ENCODE data around the gene KCNRG.

Gene KCNRG

DNA sequence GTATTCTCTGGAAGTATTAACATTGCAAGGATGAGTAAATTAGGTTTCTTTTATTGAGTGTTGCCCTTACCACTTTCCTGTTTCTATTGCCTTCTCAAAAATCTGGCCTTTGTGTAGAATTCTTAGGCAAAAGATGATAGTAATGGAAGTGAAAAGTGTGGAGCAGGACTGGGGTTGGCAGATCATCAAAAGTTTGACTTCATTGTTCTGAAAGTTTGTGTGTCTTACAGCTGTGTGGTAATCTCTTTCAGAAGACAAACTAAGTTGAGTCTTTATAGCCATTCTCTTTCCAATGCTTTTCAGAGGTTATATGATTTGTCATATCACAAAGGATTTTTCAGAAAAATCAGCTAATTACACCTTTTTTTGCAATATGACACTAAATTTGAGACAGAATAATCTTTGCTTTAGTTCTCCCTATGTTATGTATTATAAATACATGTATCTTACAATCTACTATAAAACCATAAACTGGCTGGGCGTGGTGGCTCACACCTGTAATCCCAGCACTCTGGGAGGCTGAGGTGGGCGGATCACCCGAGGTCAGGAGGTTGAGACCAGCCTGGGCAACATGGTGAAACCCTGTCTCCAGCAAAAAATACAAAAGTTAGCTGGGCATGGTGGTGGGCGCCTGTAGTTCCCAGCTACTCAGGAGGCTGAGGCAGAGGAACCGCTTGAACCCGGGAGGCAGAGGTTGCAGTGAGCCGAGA lies 8.7 kb upstream of the KCNRG start:
- H3K4me3 ChIP-seq (ENCODE audit: control insufficient read depth, low read depth, low read length) = no peak overlapping the region
- DNase-seq (ENCODE audit: low read depth) = no peak
- TF ChIP-seq, protein P1, sequence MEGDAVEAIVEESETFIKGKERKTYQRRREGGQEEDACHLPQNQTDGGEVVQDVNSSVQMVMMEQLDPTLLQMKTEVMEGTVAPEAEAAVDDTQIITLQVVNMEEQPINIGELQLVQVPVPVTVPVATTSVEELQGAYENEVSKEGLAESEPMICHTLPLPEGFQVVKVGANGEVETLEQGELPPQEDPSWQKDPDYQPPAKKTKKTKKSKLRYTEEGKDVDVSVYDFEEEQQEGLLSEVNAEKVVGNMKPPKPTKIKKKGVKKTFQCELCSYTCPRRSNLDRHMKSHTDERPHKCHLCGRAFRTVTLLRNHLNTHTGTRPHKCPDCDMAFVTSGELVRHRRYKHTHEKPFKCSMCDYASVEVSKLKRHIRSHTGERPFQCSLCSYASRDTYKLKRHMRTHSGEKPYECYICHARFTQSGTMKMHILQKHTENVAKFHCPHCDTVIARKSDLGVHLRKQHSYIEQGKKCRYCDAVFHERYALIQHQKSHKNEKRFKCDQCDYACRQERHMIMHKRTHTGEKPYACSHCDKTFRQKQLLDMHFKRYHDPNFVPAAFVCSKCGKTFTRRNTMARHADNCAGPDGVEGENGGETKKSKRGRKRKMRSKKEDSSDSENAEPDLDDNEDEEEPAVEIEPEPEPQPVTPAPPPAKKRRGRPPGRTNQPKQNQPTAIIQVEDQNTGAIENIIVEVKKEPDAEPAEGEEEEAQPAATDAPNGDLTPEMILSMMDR (IDR thresholded peaks at IDR 0.05; ENCODE audit: control insufficient read depth, insufficient read depth, low read depth, low read length, missing control alignments) = no peak

DNA sequence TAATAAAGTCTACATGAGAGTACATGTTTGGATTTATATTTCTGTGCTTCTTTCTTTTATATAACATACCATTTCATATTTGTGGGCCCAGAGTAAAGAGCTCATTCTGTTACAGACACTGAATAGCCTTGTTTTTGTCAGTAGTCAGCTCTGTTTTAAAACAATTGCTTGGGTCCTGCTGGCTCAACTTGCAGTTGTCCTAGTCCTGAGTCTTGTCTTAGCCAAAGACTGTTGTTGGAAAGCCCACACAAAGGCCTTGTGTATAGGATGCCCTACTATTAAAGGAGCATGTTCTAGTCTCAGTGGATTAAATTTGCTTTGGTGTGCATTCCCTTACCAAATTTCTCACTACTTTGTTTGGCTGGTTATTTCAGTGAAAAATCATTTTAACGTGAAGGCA lies 3.8 kb upstream of the KCNRG start:
- H3K4me3 ChIP-seq (ENCODE audit: control insufficient read depth, low read depth, low read length) = no peak overlapping the region
- TF ChIP-seq, protein P1 (IDR thresholded peaks at IDR 0.05; ENCODE audit: control insufficient read depth, insufficient read depth, low read depth, low read length, missing control alignments) = no peak
- DNase-seq (ENCODE audit: low read depth) = no peak

DNA sequence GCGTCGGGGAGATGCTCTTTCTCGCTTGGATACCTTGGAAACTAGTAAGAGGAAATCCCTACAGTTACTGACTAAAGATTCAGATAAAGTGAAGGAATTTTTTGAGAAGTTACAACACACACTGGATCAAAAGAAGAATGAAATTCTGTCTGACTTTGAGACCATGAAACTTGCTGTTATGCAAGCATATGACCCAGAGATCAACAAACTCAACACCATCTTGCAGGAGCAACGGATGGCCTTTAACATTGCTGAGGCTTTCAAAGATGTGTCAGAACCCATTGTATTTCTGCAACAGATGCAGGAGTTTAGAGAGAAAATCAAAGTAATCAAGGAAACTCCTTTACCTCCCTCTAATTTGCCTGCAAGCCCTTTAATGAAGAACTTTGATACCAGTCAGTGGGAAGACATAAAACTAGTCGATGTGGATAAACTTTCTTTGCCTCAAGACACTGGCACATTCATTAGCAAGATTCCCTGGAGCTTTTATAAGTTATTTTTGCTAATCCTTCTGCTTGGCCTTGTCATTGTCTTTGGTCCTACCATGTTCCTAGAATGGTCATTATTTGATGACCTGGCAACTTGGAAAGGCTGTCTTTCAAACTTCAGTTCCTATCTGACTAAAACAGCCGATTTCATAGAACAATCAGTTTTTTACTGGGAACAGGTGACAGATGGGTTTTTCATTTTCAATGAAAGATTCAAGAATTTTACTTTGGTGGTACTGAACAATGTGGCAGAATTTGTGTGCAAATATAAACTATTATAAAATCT lies 2.7 kb upstream of the KCNRG start:
- TF ChIP-seq, protein P1 (IDR thresholded peaks at IDR 0.05; ENCODE audit: control insufficient read depth, insufficient read depth, low read depth, low read length, missing control alignments) = no peak
- H3K4me3 ChIP-seq (ENCODE audit: control insufficient read depth, low read depth, low read length) = no peak overlapping the region
- no peak for DNase-seq (ENCODE audit: low read depth)

- TF ChIP-seq, protein P1 (IDR thresholded peaks at IDR 0.05; ENCODE audit: control insufficient read depth, insufficient read depth, low read depth, low read length, missing control alignments) = no peak
Measured at GRCh38 chr13:50014386-50014785, 858 bp upstream of the KCNRG start.

GRCh38 chr13:50015750-50016149 lies 506 bp downstream of the KCNRG start:
- DNase-seq (ENCODE audit: low read depth) = no peak
- TF ChIP-seq, protein P1 (IDR thresholded peaks at IDR 0.05; ENCODE audit: control insufficient read depth, insufficient read depth, low read depth, low read length, missing control alignments) = no peak
- H3K4me3 ChIP-seq (ENCODE audit: control insufficient read depth, low read depth, low read length) = no peak overlapping the region

More at GRCh38 chr13:50014386-50014785, 858 bp upstream of the KCNRG start:
- no peak for DNase-seq (ENCODE audit: low read depth)
- no peak overlapping the region for H3K4me3 ChIP-seq (ENCODE audit: control insufficient read depth, low read depth, low read length)

GRCh38 chr13:50016444-50016843 lies 1.2 kb downstream of the KCNRG start:
- peak; percentile 4 for DNase-seq (ENCODE audit: low read depth)
- H3K4me3 ChIP-seq (ENCODE audit: control insufficient read depth, low read depth, low read length) = no peak overlapping the region
- TF ChIP-seq, protein P1 (IDR thresholded peaks at IDR 0.05; ENCODE audit: control insufficient read depth, insufficient read depth, low read depth, low read length, missing control alignments) = no peak
